Ishikawa (cell line): ENCODE data around the gene ZNF100.

Source experiments
- CEBPB ChIP-seq: IDR thresholded peaks from 2 replicates; pipeline ENCODE4 v1.6.1; 2012
- CREB1 ChIP-seq: IDR thresholded peaks from 2 replicates; pipeline ENCODE4 v1.6.1; 2012; ENCODE audit warnings: low read depth
- EGR1 ChIP-seq: IDR thresholded peaks from 2 replicates; pipeline ENCODE4 v1.6.1; 2012
- EP300 ChIP-seq: IDR thresholded peaks from 2 replicates; pipeline ENCODE4 v1.6.1; 2012; ENCODE audit warnings: borderline replicate concordance
- FOXM1 ChIP-seq: IDR thresholded peaks from 2 replicates; pipeline ENCODE4 v1.6.1; 2012; ENCODE audit warnings: low read depth, borderline replicate concordance
- NFIC ChIP-seq: IDR thresholded peaks from 2 replicates; pipeline ENCODE4 v1.6.1; 2012
- RAD21 ChIP-seq: IDR thresholded peaks from 2 replicates; pipeline ENCODE4 v1.6.1; 2012; ENCODE audit warnings: low read depth
- TAF1 ChIP-seq: IDR thresholded peaks from 2 replicates; pipeline ENCODE4 v1.6.1; 2012; ENCODE audit warnings: low read depth, mild to moderate bottlenecking
- TCF12 ChIP-seq: IDR thresholded peaks from 2 replicates; pipeline ENCODE4 v1.6.1; 2012; ENCODE audit warnings: low read depth
- TEAD4 ChIP-seq: IDR thresholded peaks from 2 replicates; pipeline ENCODE4 v1.6.1; 2012
- YY1 ChIP-seq: IDR thresholded peaks from 2 replicates; pipeline ENCODE4 v1.6.1; 2012; ENCODE audit warnings: low read depth
- TF ChIP-seq, protein P1 (sequence below): IDR thresholded peaks from 2 replicates; pipeline ENCODE4 v1.6.1; 2012; ENCODE audit warnings: low read depth, mild to moderate bottlenecking
- TF ChIP-seq, protein P2 (sequence below): IDR thresholded peaks from 2 replicates; pipeline ENCODE4 v1.6.1; 2012
- TF ChIP-seq, protein P3 (sequence below): IDR thresholded peaks from 2 replicates; pipeline ENCODE4 v1.6.1; 2012

DNA sequence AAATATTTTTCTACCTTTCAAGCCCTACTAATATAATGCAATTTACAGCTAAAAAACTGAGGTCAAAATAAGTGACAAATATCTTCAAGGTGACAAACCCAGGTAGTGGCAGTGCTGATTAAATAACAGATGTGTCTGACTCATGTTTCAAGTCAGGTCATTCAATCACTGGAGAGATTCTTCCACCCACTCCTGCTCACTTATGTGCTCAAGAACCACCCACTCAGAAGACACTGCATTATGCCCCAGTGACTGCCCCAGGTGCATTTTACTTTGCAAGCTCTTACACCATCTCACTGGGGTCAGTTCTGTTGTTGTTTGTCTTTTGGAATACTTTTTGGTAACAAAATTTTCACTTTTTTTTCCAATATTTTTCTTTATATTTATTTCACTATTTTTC lies 2.2 kb downstream of the ZNF100 start:
- TF ChIP-seq CEBPB (no peak), FOXM1 (no peak), RAD21 (no peak), EP300 (no peak), YY1 (no peak), EGR1 (no peak), TEAD4 (no peak), CREB1 (no peak), TCF12 (no peak), TAF1 (no peak), NFIC (no peak)
- TF ChIP-seq, protein P1, sequence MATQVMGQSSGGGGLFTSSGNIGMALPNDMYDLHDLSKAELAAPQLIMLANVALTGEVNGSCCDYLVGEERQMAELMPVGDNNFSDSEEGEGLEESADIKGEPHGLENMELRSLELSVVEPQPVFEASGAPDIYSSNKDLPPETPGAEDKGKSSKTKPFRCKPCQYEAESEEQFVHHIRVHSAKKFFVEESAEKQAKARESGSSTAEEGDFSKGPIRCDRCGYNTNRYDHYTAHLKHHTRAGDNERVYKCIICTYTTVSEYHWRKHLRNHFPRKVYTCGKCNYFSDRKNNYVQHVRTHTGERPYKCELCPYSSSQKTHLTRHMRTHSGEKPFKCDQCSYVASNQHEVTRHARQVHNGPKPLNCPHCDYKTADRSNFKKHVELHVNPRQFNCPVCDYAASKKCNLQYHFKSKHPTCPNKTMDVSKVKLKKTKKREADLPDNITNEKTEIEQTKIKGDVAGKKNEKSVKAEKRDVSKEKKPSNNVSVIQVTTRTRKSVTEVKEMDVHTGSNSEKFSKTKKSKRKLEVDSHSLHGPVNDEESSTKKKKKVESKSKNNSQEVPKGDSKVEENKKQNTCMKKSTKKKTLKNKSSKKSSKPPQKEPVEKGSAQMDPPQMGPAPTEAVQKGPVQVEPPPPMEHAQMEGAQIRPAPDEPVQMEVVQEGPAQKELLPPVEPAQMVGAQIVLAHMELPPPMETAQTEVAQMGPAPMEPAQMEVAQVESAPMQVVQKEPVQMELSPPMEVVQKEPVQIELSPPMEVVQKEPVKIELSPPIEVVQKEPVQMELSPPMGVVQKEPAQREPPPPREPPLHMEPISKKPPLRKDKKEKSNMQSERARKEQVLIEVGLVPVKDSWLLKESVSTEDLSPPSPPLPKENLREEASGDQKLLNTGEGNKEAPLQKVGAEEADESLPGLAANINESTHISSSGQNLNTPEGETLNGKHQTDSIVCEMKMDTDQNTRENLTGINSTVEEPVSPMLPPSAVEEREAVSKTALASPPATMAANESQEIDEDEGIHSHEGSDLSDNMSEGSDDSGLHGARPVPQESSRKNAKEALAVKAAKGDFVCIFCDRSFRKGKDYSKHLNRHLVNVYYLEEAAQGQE, result no peak
- TF ChIP-seq, protein P2, sequence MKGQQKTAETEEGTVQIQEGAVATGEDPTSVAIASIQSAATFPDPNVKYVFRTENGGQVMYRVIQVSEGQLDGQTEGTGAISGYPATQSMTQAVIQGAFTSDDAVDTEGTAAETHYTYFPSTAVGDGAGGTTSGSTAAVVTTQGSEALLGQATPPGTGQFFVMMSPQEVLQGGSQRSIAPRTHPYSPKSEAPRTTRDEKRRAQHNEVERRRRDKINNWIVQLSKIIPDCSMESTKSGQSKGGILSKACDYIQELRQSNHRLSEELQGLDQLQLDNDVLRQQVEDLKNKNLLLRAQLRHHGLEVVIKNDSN, result no peak
- TF ChIP-seq, protein P3, sequence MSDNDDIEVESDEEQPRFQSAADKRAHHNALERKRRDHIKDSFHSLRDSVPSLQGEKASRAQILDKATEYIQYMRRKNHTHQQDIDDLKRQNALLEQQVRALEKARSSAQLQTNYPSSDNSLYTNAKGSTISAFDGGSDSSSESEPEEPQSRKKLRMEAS, result no peak
